LNCaP clone FGC (cell line): ENCODE data around the gene BLOC1S4.
A peak's percentile ranks its signal among the peaks of the same experiment; 100 is the strongest.

ENCODE experiments used
- DNase-seq: peaks from one replicate; pipeline ENCODE4 v3.0.0-alpha.2; 2011; ENCODE audit warnings: low read depth
- H3K4me3 ChIP-seq: 2 replicates; pipeline ENCODE4 v1.5.1; 2011; ENCODE audit warnings: mild to moderate bottlenecking, low read depth, low read length, control low read depth
- CTCF ChIP-seq: IDR thresholded peaks from 2 replicates; pipeline ENCODE4 v1.5.1; 2012; ENCODE audit warnings: mild to moderate bottlenecking; ENCODE audit not compliant: control insufficient read depth, insufficient read depth; ENCODE audit errors: extremely low read depth

The BLOC1S4 gene

GRCh38 chr4:6740347-6740746, 24.4 kb downstream of the BLOC1S4 start:
- no peak for TF ChIP-seq CTCF
- no peak for DNase-seq
- H3K4me3 ChIP-seq: no peak overlapping the region

- no peak for DNase-seq
- H3K4me3 ChIP-seq: no peak overlapping the region
- TF ChIP-seq CTCF: no peak
Observed at GRCh38 chr4:6742507-6742906, 26.5 kb downstream of the BLOC1S4 start.

GRCh38 chr4:6742989-6743388, 27.0 kb downstream of the BLOC1S4 start:
- no peak overlapping the region for H3K4me3 ChIP-seq
- DNase-seq: no peak
- no peak for TF ChIP-seq CTCF

GRCh38 chr4:6746721-6747293, 30.8 kb downstream of the BLOC1S4 start:
- DNase-seq: peak; percentile 77
- H3K4me3 ChIP-seq: no peak overlapping the region
- no peak for TF ChIP-seq CTCF

- DNase-seq: peak; percentile 71
Observed at GRCh38 chr4:6747294-6748051, 31.5 kb downstream of the BLOC1S4 start.

GRCh38 chr4:6748286-6748685, 32.3 kb downstream of the BLOC1S4 start:
- no peak overlapping the region for H3K4me3 ChIP-seq
- no peak for DNase-seq
- TF ChIP-seq CTCF: no peak

More at GRCh38 chr4:6747294-6748051, 31.5 kb downstream of the BLOC1S4 start:
- TF ChIP-seq CTCF: no peak
- no peak overlapping the region for H3K4me3 ChIP-seq
